IMR-90 (cell line): Measurements from ENCODE around the gene TAF11L9. TPM values are rescaled to one million over a fixed set of nuclear protein-coding genes. Genes with fewer than 3 reads are reported as not detected.

Experiments used
- ATAC-seq: fragments of 200-7000 bp; cut with Tn5 transposase; 2 replicates; pipeline ENCODE4 v1.9.1; 2020; ENCODE audit warnings: low read depth, mild to moderate bottlenecking, moderate library complexity
- BruUV-seq: library from RNA; stranded (reverse); fragments of 400-500 nt; replicated peaks from 2 replicates; lab custom pipeline; 2021; lab: Mats Ljungman, UMichigan
- CTCF ChIA-PET: fragments of 300-600 bp; formaldehyde crosslinking; extraction: SDS; loops from one replicate; lab custom pipeline; 2021; ENCODE audit warnings: antibody characterized with exemption; lab: Yijun Ruan, JAX
- POLR2A ChIA-PET: fragments of 300-600 bp; sonication (Branson Sonifier 250); formaldehyde crosslinking; loops from one replicate; lab custom pipeline; 2022; ENCODE audit warnings: antibody characterized with exemption; ENCODE audit not compliant: unreplicated experiment; lab: Charles Lee
- DNase-seq: peaks from one replicate; pipeline ENCODE4 v3.0.0; 2013
- H2AFZ ChIP-seq: replicated peaks from 2 replicates; pipeline ENCODE3; 2013; ENCODE audit warnings: low read length, mild to moderate bottlenecking; ENCODE audit not compliant: poor library complexity
- H2AK5ac ChIP-seq: 2 replicates; pipeline ENCODE4 v1.6.1; 2013; ENCODE audit warnings: low read depth, low read length, inconsistent platforms
- H2AK9ac ChIP-seq: replicated peaks from 2 replicates; pipeline ENCODE3; 2013; ENCODE audit warnings: mild to moderate bottlenecking, low read depth, low read length, moderate library complexity; ENCODE audit not compliant: poor library complexity
- H2BK120ac ChIP-seq: 2 replicates; pipeline ENCODE4 v1.6.1; 2013; ENCODE audit warnings: low read depth, low read length, inconsistent platforms
- H2BK15ac ChIP-seq: 3 replicates; pipeline ENCODE4 v1.6.1; 2013; ENCODE audit warnings: low read depth, low read length, inconsistent platforms
- H2BK20ac ChIP-seq: 2 replicates; pipeline ENCODE4 v1.6.1; 2013; ENCODE audit warnings: low read depth, mild to moderate bottlenecking, inconsistent platforms, low read length, moderate library complexity
- H2BK5ac ChIP-seq: 2 replicates; pipeline ENCODE4 v1.6.1; 2013; ENCODE audit warnings: mild to moderate bottlenecking, low read depth, low read length, inconsistent platforms; ENCODE audit not compliant: poor library complexity, severe bottlenecking
- H3K14ac ChIP-seq: replicated peaks from 2 replicates; pipeline ENCODE4 v1.6.1; 2013; ENCODE audit warnings: low read depth, low read length, inconsistent platforms
- H3K18ac ChIP-seq: 2 replicates; pipeline ENCODE4 v1.6.1; 2013; ENCODE audit warnings: low read depth, low read length, control low read depth
- H3K23ac ChIP-seq: 2 replicates; pipeline ENCODE4 v1.6.1; 2013; ENCODE audit warnings: low read depth, low read length, inconsistent platforms
- H3K27ac ChIP-seq: 2 replicates; pipeline ENCODE4 v1.5.1; 2013; ENCODE audit warnings: mild to moderate bottlenecking, control low read depth, low read length; ENCODE audit not compliant: insufficient read depth
- H3K27me3 ChIP-seq: 2 replicates; pipeline ENCODE4 v1.6.1; 2013; ENCODE audit warnings: low read length; ENCODE audit not compliant: control insufficient read depth, insufficient read depth
- H3K36me3 ChIP-seq: 2 replicates; pipeline ENCODE4 v1.6.1; 2013; ENCODE audit warnings: low read length, mixed read lengths; ENCODE audit not compliant: control insufficient read depth, insufficient read depth
- H3K4ac ChIP-seq: 2 replicates; pipeline ENCODE4 v1.6.1; 2013; ENCODE audit warnings: low read depth, low read length, inconsistent platforms
- H3K4me1 ChIP-seq: 2 replicates; pipeline ENCODE4 v1.6.1; 2013; ENCODE audit warnings: low read length, mixed read lengths; ENCODE audit not compliant: control insufficient read depth, insufficient read depth
- H3K4me2 ChIP-seq: 2 replicates; pipeline ENCODE4 v1.6.1; 2013; ENCODE audit warnings: low read depth, mild to moderate bottlenecking, control low read depth, low read length, moderate library complexity
- H3K4me3 ChIP-seq: 2 replicates; pipeline ENCODE4 v1.5.1; 2013; ENCODE audit warnings: low read depth, mild to moderate bottlenecking, control low read depth, low read length, moderate library complexity; ENCODE audit not compliant: insufficient read depth
- H3K56ac ChIP-seq: 2 replicates; pipeline ENCODE4 v1.6.1; 2013; ENCODE audit warnings: low read length, inconsistent platforms; ENCODE audit not compliant: insufficient read depth; ENCODE audit errors: extremely low read depth
- H3K79me1 ChIP-seq, 2 experiments: 2 replicates each; pipeline ENCODE4 v1.6.1; 2013; ENCODE audit warnings: low read length in 2 of 2, inconsistent platforms in 1 of 2, low read depth in 1 of 2
- H3K9ac ChIP-seq: 2 replicates; pipeline ENCODE4 v1.6.1; 2013; ENCODE audit warnings: low read depth, low read length, control low read depth
- H3K9me1 ChIP-seq: 2 replicates; pipeline ENCODE4 v1.6.1; 2013; ENCODE audit warnings: low read length, inconsistent platforms; ENCODE audit not compliant: insufficient read depth
- H3K9me3 ChIP-seq: 2 replicates; pipeline ENCODE4 v1.6.1; 2013; ENCODE audit warnings: low read length; ENCODE audit not compliant: control insufficient read depth, insufficient read depth
- H4K20me1 ChIP-seq: 2 replicates; pipeline ENCODE4 v1.6.1; 2013; ENCODE audit warnings: low read length, inconsistent platforms; ENCODE audit not compliant: insufficient read depth
- H4K5ac ChIP-seq: 2 replicates; pipeline ENCODE4 v1.6.1; 2013; ENCODE audit warnings: mild to moderate bottlenecking, low read depth, low read length, control low read depth
- H4K8ac ChIP-seq, 2 experiments: 2 replicates each; pipeline ENCODE4 v1.6.1; 2013; ENCODE audit warnings: low read depth in 2 of 2, low read length in 2 of 2, control low read depth in 1 of 2, inconsistent platforms in 1 of 2
- H4K91ac ChIP-seq: 2 replicates; pipeline ENCODE4 v1.6.1; 2013; ENCODE audit warnings: low read depth, low read length, inconsistent platforms; ENCODE audit not compliant: insufficient read depth
- BHLHE40 ChIP-seq: fragments of 150-350 bp; IDR thresholded peaks from 2 replicates; pipeline ENCODE4 v1.6.1; 2016; ENCODE audit warnings: mild to moderate bottlenecking, low read depth, low read length
- CEBPB ChIP-seq: IDR thresholded peaks from 2 replicates; pipeline ENCODE4 v1.6.1; 2012; ENCODE audit warnings: low read depth, low read length, improper control_type of control experiment
- CHD1 ChIP-seq: IDR thresholded peaks from 2 replicates; pipeline ENCODE4 v1.6.1; 2012; ENCODE audit warnings: low read depth, low read length, improper control_type of control experiment
- MAFK ChIP-seq: IDR thresholded peaks from 2 replicates; pipeline ENCODE4 v1.6.1; 2012; ENCODE audit warnings: low read depth, low read length, improper control_type of control experiment
- MAZ ChIP-seq: IDR thresholded peaks from 2 replicates; pipeline ENCODE4 v1.6.1; 2012; ENCODE audit warnings: low read depth, mild to moderate bottlenecking, low read length, improper control_type of control experiment, moderate library complexity, borderline replicate concordance
- MXI1 ChIP-seq: IDR thresholded peaks from 2 replicates; pipeline ENCODE4 v1.6.1; 2012; ENCODE audit warnings: low read depth, mild to moderate bottlenecking, low read length, moderate library complexity, borderline replicate concordance
- NFE2L2 ChIP-seq: fragments of 150-350 bp; IDR thresholded peaks from 2 replicates; pipeline ENCODE4 v1.6.1; 2016; ENCODE audit warnings: low read depth, mild to moderate bottlenecking, low read length
- POLR2A ChIP-seq: IDR thresholded peaks from 2 replicates; pipeline ENCODE4 v1.6.1; 2012; ENCODE audit warnings: mild to moderate bottlenecking, low read depth, low read length
- RCOR1 ChIP-seq: IDR thresholded peaks from 2 replicates; pipeline ENCODE4 v1.6.1; 2012; ENCODE audit warnings: mild to moderate bottlenecking, low read length, improper control_type of control experiment; ENCODE audit not compliant: insufficient replicate concordance
- RFX5 ChIP-seq: IDR thresholded peaks from 2 replicates; pipeline ENCODE4 v1.8.0; 2012; ENCODE audit warnings: low read depth, mild to moderate bottlenecking, low read length, moderate library complexity
- SMC3 ChIP-seq: fragments of 150-350 bp; IDR thresholded peaks from 2 replicates; pipeline ENCODE4 v1.6.1; 2016; ENCODE audit warnings: low read depth, mild to moderate bottlenecking, antibody characterized with exemption, low read length, moderate library complexity
- WGBS, 2 experiments: methylation state at CpG; one replicate each; pipeline versions ENCODE4 v1.1.5 to v1.1.7; 2013; ENCODE audit warnings: missing lambda C conversion rate in 2 of 2; ENCODE audit not compliant: insufficient read length in 1 of 2; ENCODE audit errors: extremely low coverage in 2 of 2; 5-methylcytosine and 5-hydroxymethylcytosine counted together
- dilution Hi-C: fragments of 300-500 bp; cut with HindIII; formaldehyde crosslinking; loops from one replicate; pipeline ENCODE4 v1.14.3; 2018; ENCODE audit warnings: low sequenced_read_pairs; ENCODE audit not compliant: unreplicated experiment
- in situ Hi-C: fragments of 300-500 bp; cut with MboI; formaldehyde crosslinking; loops from 3 replicates; pipeline ENCODE4 v1.14.3; 2019; ENCODE audit warnings: low sequenced_read_pairs, inconsistent platforms, mixed read lengths
- intact Hi-C: fragments of 100-400 bp; cut with micrococcal nuclease; formaldehyde crosslinking; loops from 2 replicates; pipeline ENCODE4 v1.10.0; 2022
- polyA plus RNA-seq, 3 experiments: library from polyadenylated mRNA; depleted of rRNA; stranded (reverse); fragments of >200 nt; gene quantifications; 2 replicates each; pipeline ENCODE4 v1.2.3, GENCODE V29; 2012; ENCODE audit warnings: low replicate concordance in 1 of 3
- total RNA-seq: library from RNA; depleted of rRNA; stranded (reverse); fragments of >200 nt; gene quantifications from 2 replicates; pipeline ENCODE4 v1.2.3, GENCODE V29; 2012
- TF ChIP-seq, protein P1 (sequence below): fragments of 150-350 bp; IDR thresholded peaks from 2 replicates; pipeline ENCODE4 v1.6.1; 2016; ENCODE audit warnings: low read depth, mild to moderate bottlenecking, low read length, moderate library complexity, borderline replicate concordance

Gene TAF11L9
- total and polyA plus RNA-seq, 2 of the 4 experiments (the other 2 are of a cell fraction), result not detected

DNA sequence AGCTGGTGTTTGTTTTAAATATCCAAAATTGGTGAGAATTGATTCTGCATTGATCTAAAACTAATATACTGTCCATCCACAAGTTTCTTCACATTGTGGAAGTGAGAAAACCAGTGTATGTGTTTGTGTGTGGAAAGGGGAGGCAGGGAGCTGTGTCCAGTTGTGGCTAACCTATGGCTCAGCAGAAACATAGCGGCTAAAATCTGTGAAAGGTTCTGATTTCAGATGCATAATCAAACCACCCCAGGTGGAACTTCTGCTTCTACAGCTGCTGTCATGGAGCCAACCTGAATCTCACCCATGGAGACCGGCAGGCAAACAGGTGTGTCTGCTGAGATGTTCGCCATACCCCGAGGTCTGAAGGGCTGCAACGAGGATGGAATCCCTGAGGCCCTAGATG, 40.0 kb upstream of the TAF11L9 start, which contains the start of gene TAF11L14:
Gene TAF11L14 (plus strand): TSS at position 301 of the 400 bp plus-strand sequence.
- CTCF ChIA-PET, result no interaction called here
- Histone ChIP-seq H3K4ac (no peak within 1 kb of the TSS), H4K91ac (no peak within 1 kb of the TSS), H2AK5ac (no peak within 1 kb of the TSS), H3K23ac (no peak within 1 kb of the TSS), H2AK9ac (no peak within 1 kb of the TSS), H3K4me1 (no peaks in the 10 kb centered on the region), H3K79me1 (no peaks in the 10 kb centered on the region), H4K20me1 (no peaks in the 10 kb centered on the region), H2BK20ac (no peak within 1 kb of the TSS), H3K27me3 (no peaks in the 10 kb centered on the region), H3K9me1 (no peaks in the 10 kb centered on the region), H4K5ac (no peak within 1 kb of the TSS), H2BK15ac (no peak within 1 kb of the TSS), H3K9me3 (no peaks in the 10 kb centered on the region), H3K4me3 (no peak within 1 kb of the TSS), H3K27ac (no peak within 1 kb of the TSS), H3K14ac (no peak within 1 kb of the TSS), H3K9ac (no peak within 1 kb of the TSS), H2BK120ac (no peak within 1 kb of the TSS), H3K18ac (no peak within 1 kb of the TSS), H3K56ac (no peak within 1 kb of the TSS), H3K4me2 (no peak within 1 kb of the TSS), H3K36me3 (no peaks in the 10 kb centered on the region), H2BK5ac (no peak within 1 kb of the TSS), H2AFZ (no peak within 1 kb of the TSS), H4K8ac (no peak within 1 kb of the TSS)
- WGBS, 2 experiments, result 54% methylated on average over 3 of the region's 5 CpGs; no CpG with 5 or more reads in 1 of the 2 experiments
- ATAC-seq (no peak), DNase-seq (no peak)
- POLR2A ChIA-PET, result no interaction called here
- TF ChIP-seq SMC3 (no peak), POLR2A (no peak), MAFK (no peak), NFE2L2 (no peak), CHD1 (no peak), RCOR1 (no peak), BHLHE40 (no peak), RFX5 (no peak), MXI1 (no peak), CEBPB (no peak), MAZ (no peak)
- TF ChIP-seq, protein P1, sequence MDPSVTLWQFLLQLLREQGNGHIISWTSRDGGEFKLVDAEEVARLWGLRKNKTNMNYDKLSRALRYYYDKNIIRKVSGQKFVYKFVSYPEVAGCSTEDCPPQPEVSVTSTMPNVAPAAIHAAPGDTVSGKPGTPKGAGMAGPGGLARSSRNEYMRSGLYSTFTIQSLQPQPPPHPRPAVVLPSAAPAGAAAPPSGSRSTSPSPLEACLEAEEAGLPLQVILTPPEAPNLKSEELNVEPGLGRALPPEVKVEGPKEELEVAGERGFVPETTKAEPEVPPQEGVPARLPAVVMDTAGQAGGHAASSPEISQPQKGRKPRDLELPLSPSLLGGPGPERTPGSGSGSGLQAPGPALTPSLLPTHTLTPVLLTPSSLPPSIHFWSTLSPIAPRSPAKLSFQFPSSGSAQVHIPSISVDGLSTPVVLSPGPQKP, result no peak
- in situ Hi-C loops (no loop called here), dilution Hi-C loops (no loop called here), intact Hi-C loops (no loop called here)
- BruUV-seq, result no TSS peak
